Activated naive CD8-positive, alpha-beta T cell treated with anti-CD3 and anti-CD28 coated beads for 36 hours (primary cell): ENCODE results near the gene COLEC11. TPM values are rescaled to one million over a fixed set of nuclear protein-coding genes. Genes with fewer than 3 reads are reported as not detected.

ENCODE experiments used
- DNase-seq: peaks from one replicate; pipeline ENCODE4 v3.0.0; 2021
- H3K27ac Mint-ChIP-seq: one replicate; pipeline ENCODE4 v1.8.0; 2022; ENCODE audit warnings: mild to moderate bottlenecking, moderate library complexity, mixed read lengths
- H3K27me3 Mint-ChIP-seq: one replicate; pipeline ENCODE4 v1.8.0; 2022; ENCODE audit warnings: mild to moderate bottlenecking, mixed read lengths
- H3K36me3 Mint-ChIP-seq: one replicate; pipeline ENCODE4 v1.8.0; 2021; ENCODE audit warnings: mild to moderate bottlenecking, mixed read lengths
- H3K4me1 Mint-ChIP-seq: one replicate; pipeline ENCODE4 v1.8.0; 2021; ENCODE audit warnings: mixed read lengths
- H3K4me3 Mint-ChIP-seq: one replicate; pipeline ENCODE4 v1.8.0; 2022; ENCODE audit warnings: mild to moderate bottlenecking, moderate library complexity, mixed read lengths
- H3K9me3 Mint-ChIP-seq: one replicate; pipeline ENCODE4 v1.8.0; 2022; ENCODE audit warnings: mixed read lengths
- total RNA-seq, 2 experiments: library from RNA; stranded (reverse); gene quantifications; one replicate each; pipeline ENCODE4 v1.2.3, GENCODE V29; 2021

COLEC11 gene
- total RNA-seq, 2 experiments from 2014 or later = 0.52 to 0.86 TPM

GRCh38 chr2:3683748-3684454, 89.0 kb downstream of the COLEC11 start:
- Mint-ChIP-seq H3K9me3 (no peaks in the 10 kb centered on the region), H3K4me1 (no peaks in the 10 kb centered on the region), H3K36me3 (no peaks in the 10 kb centered on the region), H3K27me3 (peaks cover 16% of the 10 kb centered on the region), H3K4me3 (no peak overlapping the region), H3K27ac (no peak overlapping the region)
- no peak for DNase-seq

- Mint-ChIP-seq H3K27ac (no peak overlapping the region), H3K9me3 (peaks cover 11% of the 10 kb centered on the region), H3K4me1 (no peaks in the 10 kb centered on the region), H3K27me3 (peaks cover 18% of the 10 kb centered on the region), H3K4me3 (no peak overlapping the region), H3K36me3 (no peaks in the 10 kb centered on the region)
- no peak for DNase-seq
Measured at GRCh38 chr2:3689998-3690748, 95.3 kb downstream of the COLEC11 start.

GRCh38 chr2:3692375-3692774, 97.5 kb downstream of the COLEC11 start:
- Mint-ChIP-seq H3K4me1 (no peaks in the 10 kb centered on the region), H3K27ac (no peak overlapping the region), H3K36me3 (no peaks in the 10 kb centered on the region), H3K27me3 (peaks cover 18% of the 10 kb centered on the region), H3K4me3 (no peak overlapping the region), H3K9me3 (peaks cover 11% of the 10 kb centered on the region)
- DNase-seq = no peak

Other genes with a start within 250 kb of the COLEC11 start
- gene EIPR1, start 217.3 kb upstream of the COLEC11 start, total RNA-seq = 10 to 100 TPM; 38.3 to 43.1 TPM
- gene TRAPPC12, start 215.4 kb upstream of the COLEC11 start, total RNA-seq = 10 to 100 TPM; 58.7 to 64.6 TPM
- 10 to 100 TPM; 22.8 to 23.7 TPM for gene ADI1, start 75.6 kb upstream of the COLEC11 start, total RNA-seq
- gene RNASEH1, start 36.8 kb upstream of the COLEC11 start, total RNA-seq = 10 to 100 TPM; 39.4 to 39.8 TPM
- gene RPS7, start 19.9 kb upstream of the COLEC11 start, total RNA-seq = 1,000 to 10,000 TPM; 1,614 to 1,631 TPM
- gene ALLC, start 63.1 kb downstream of the COLEC11 start, total RNA-seq = not detected
- gene DCDC2C, start 108.5 kb downstream of the COLEC11 start, total RNA-seq = not detected